DOHH2 (cell line): ENCODE results near the gene EHD2.

ENCODE experiments used
- H3F3A ChIP-seq: fragments of 200-600 bp; sonication (generic), shearing (Covaris generic); 2 replicates; pipeline ENCODE4 v1.6.0; 2016; ENCODE audit warnings: antibody characterized with exemption, mild to moderate bottlenecking; ENCODE audit not compliant: control insufficient read depth, insufficient read depth
- H3K27ac ChIP-seq: fragments of 200-600 bp; sonication (generic); 2 replicates; pipeline ENCODE4 v1.5.1; 2014; ENCODE audit warnings: low read depth, mild to moderate bottlenecking, low read length, moderate library complexity
- H3K27me3 ChIP-seq: fragments of 200-600 bp; sonication (generic); 2 replicates; pipeline ENCODE4 v1.6.1; 2014; ENCODE audit warnings: mild to moderate bottlenecking, low read length, mixed read lengths; ENCODE audit not compliant: control insufficient read depth
- H3K36me3 ChIP-seq: fragments of 200-600 bp; sonication (generic); 2 replicates; pipeline ENCODE4 v1.6.1; 2014; ENCODE audit warnings: mild to moderate bottlenecking, low read length, moderate library complexity, mixed read lengths; ENCODE audit not compliant: control insufficient read depth
- H3K4me1 ChIP-seq: fragments of 200-600 bp; sonication (generic); 2 replicates; pipeline ENCODE4 v1.6.1; 2014; ENCODE audit warnings: mild to moderate bottlenecking, low read length, mixed read lengths; ENCODE audit not compliant: control insufficient read depth
- H3K4me2 ChIP-seq: fragments of 200-600 bp; sonication (generic); 2 replicates; pipeline ENCODE4 v1.6.0; 2014; ENCODE audit warnings: mild to moderate bottlenecking, low read length, moderate library complexity
- H3K4me3 ChIP-seq: fragments of 200-600 bp; sonication (generic); 2 replicates; pipeline ENCODE4 v1.5.1; 2014; ENCODE audit warnings: mild to moderate bottlenecking, low read length, mixed read lengths
- H3K79me2 ChIP-seq: fragments of 200-600 bp; sonication (generic); 2 replicates; pipeline ENCODE4 v1.6.1; 2014; ENCODE audit warnings: mild to moderate bottlenecking, low read length, mixed read lengths; ENCODE audit not compliant: control insufficient read depth
- H3K9me2 ChIP-seq: fragments of 200-600 bp; sonication (generic); replicated peaks from 2 replicates; pipeline ENCODE4 v1.6.1; 2014; ENCODE audit warnings: mild to moderate bottlenecking, low read length, mixed read lengths; ENCODE audit not compliant: control insufficient read depth
- H3K9me3 ChIP-seq: fragments of 200-600 bp; sonication (generic); 2 replicates; pipeline ENCODE4 v1.6.1; 2014; ENCODE audit warnings: antibody characterized with exemption, low read length, mixed read lengths; ENCODE audit not compliant: control insufficient read depth, insufficient read depth
- H4K20me1 ChIP-seq: fragments of 200-600 bp; sonication (generic); 2 replicates; pipeline ENCODE4 v1.6.0; 2014; ENCODE audit warnings: low read depth, mild to moderate bottlenecking, antibody characterized with exemption, low read length, moderate library complexity; ENCODE audit not compliant: control insufficient read depth, insufficient read depth
- EZH2phosphoT487 ChIP-seq: fragments of 200-600 bp; sonication (generic); IDR thresholded peaks from 2 replicates; pipeline ENCODE4 v1.6.1; 2017; ENCODE audit warnings: borderline replicate concordance, mild to moderate bottlenecking, antibody characterized with exemption, low read length, moderate library complexity, mixed read lengths
- TF ChIP-seq, protein P1 (sequence below): fragments of 200-600 bp; sonication (generic); IDR thresholded peaks from one replicate; pipeline ENCODE4 v1.5.1; 2014; ENCODE audit warnings: antibody characterized with exemption, mild to moderate bottlenecking, low read depth, low read length; ENCODE audit not compliant: poor library complexity, severe bottlenecking

Gene EHD2

DNA sequence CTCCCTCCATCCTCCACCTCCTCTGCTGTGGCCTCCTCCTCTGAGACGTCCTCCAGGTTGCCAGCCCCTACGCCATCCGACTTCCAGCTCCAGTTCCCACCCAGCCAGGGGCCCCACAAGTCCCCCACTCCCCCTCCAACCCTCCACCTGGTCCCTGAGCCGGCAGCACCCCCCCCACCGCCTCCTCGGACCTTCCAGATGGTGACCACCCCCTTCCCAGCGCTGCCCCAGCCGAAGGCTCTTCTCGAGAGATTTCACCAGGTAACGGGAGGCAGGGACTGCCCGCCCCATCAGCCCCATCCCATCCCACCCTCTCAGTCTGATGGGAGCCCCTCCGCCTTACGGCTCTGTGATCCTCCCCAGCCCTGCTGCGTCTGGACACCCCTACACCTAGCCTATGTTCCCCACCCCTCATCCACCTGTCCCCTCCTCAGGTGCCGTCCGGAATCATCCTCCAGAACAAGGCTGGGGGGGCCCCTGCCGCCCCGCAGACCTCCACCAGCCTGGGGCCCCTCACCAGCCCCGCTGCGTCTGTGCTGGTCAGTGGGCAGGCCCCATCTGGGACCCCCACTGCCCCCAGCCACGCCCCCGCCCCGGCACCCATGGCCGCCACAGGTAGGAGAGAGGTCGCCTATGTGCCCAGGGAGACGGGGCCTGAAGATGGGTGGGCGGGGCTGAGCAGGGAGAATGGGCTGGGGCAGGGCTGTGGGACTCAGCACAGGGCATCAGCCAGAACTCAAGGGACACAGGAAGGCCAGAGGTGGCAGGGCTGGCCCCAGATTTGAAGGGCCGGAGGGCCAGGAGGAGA, 18.6 kb upstream of the EHD2 start:
- TF ChIP-seq, protein P1, sequence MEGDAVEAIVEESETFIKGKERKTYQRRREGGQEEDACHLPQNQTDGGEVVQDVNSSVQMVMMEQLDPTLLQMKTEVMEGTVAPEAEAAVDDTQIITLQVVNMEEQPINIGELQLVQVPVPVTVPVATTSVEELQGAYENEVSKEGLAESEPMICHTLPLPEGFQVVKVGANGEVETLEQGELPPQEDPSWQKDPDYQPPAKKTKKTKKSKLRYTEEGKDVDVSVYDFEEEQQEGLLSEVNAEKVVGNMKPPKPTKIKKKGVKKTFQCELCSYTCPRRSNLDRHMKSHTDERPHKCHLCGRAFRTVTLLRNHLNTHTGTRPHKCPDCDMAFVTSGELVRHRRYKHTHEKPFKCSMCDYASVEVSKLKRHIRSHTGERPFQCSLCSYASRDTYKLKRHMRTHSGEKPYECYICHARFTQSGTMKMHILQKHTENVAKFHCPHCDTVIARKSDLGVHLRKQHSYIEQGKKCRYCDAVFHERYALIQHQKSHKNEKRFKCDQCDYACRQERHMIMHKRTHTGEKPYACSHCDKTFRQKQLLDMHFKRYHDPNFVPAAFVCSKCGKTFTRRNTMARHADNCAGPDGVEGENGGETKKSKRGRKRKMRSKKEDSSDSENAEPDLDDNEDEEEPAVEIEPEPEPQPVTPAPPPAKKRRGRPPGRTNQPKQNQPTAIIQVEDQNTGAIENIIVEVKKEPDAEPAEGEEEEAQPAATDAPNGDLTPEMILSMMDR = no peak
- no peak for TF ChIP-seq EZH2phosphoT487
- Histone ChIP-seq H3K79me2 (no peaks in the 10 kb centered on the region), H3F3A (peaks cover 7% of the 10 kb centered on the region), H3K27ac (no peak overlapping the region), H3K4me3 (no peak overlapping the region), H4K20me1 (no peaks in the 10 kb centered on the region), H3K9me3 (no peaks in the 10 kb centered on the region), H3K4me1 (peaks cover 6% of the 10 kb centered on the region), H3K27me3 (no peaks in the 10 kb centered on the region), H3K9me2 (no peaks in the 10 kb centered on the region), H3K4me2 (no peak overlapping the region), H3K36me3 (peaks cover 19% of the 10 kb centered on the region)

DNA sequence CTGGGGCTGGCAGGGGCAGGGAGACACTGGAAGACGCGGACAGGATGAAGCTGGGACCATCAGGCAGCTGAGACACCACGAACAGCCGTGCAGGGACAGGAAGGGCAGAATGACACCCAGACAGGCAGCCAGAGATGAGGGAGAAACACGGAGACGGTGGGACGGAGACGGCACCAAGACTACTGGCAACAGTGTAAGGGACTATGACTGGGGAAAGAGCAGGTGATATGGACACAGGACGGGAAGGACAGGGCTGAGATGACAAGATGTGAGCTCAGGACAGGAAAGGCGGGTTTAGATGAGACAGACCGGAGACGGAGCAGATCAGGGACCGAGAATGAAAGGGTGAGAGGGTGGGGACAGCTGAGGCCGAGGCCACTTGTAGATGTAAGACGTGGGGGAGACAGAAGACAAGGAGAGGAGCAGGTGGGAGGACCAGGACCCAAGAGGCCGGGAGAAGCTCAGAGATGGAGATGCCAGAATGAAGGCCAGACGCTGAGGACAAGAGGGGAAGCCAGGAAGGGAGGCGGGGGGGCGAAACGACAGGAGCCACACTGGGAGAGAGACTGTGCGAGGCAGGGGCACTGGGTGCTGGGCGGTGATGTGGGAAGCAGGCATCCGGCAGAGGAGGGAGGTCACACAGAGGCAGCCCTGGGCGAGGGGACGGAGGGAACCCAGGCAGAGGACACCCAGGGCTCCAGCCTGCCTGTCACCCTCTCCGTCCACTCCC, 17.5 kb upstream of the EHD2 start:
- Histone ChIP-seq H3K4me2 (no peak overlapping the region), H3K27ac (no peak overlapping the region), H3K36me3 (peaks cover 25% of the 10 kb centered on the region), H3F3A (peaks cover 6% of the 10 kb centered on the region), H3K27me3 (no peaks in the 10 kb centered on the region), H3K9me2 (no peaks in the 10 kb centered on the region), H3K9me3 (no peaks in the 10 kb centered on the region), H3K4me3 (no peak overlapping the region), H3K79me2 (no peaks in the 10 kb centered on the region), H4K20me1 (no peaks in the 10 kb centered on the region), H3K4me1 (peaks cover 6% of the 10 kb centered on the region)
- TF ChIP-seq EZH2phosphoT487 = no peak
- TF ChIP-seq, protein P1 = no peak

DNA sequence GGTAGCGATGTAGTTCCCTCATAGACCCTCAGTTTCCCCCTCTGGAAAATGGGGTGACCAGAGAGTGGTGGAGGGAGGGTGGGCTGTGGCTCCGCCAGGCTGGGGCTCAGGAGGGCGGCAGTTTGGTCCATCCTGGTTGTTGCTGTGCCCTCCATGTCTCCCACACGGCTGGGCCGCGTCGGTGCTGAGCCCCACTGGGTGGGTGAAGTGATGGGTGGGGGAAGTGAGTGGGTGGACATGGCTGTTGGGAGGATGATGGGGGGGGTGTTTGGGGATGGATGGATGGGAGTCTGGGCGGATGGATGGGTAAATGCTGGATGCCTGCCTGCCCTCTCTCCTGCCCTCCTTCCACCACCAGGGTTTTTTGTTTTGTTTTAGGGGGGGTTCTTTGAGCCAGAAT, 16.6 kb upstream of the EHD2 start:
- Histone ChIP-seq H3K9me3 (no peaks in the 10 kb centered on the region), H3K27me3 (no peaks in the 10 kb centered on the region), H3K27ac (no peak overlapping the region), H3K9me2 (no peaks in the 10 kb centered on the region), H4K20me1 (no peaks in the 10 kb centered on the region), H3F3A (no peaks in the 10 kb centered on the region), H3K4me2 (no peak overlapping the region), H3K4me3 (no peak overlapping the region), H3K36me3 (peaks cover 28% of the 10 kb centered on the region), H3K4me1 (peaks cover 6% of the 10 kb centered on the region), H3K79me2 (no peaks in the 10 kb centered on the region)
- no peak for TF ChIP-seq EZH2phosphoT487
- TF ChIP-seq, protein P1 = no peak
